Endothelial cell of umbilical vein (primary cell): Measurements from ENCODE around the gene GLDC. TPM values are rescaled to one million over a fixed set of nuclear protein-coding genes. Genes with fewer than 3 reads are reported as not detected.

Experiments
- BruUV-seq: library from RNA; stranded (reverse); fragments of 400-500 nt; replicated peaks from 2 replicates; lab custom pipeline; 2021; lab: Mats Ljungman, UMichigan
- CTCF ChIA-PET: fragments of 300-600, 350-600 bp; sonication (Branson Sonifier 250); formaldehyde crosslinking; loops from one replicate; lab custom pipeline; 2021; ENCODE audit warnings: antibody characterized with exemption, inconsistent platforms; lab: Charles Lee
- POLR2A ChIA-PET: fragments of 300-600, 350-600 bp; sonication (Branson Sonifier 250); formaldehyde crosslinking; loops from one replicate; lab custom pipeline; 2021; ENCODE audit warnings: antibody characterized with exemption, inconsistent platforms; lab: Charles Lee
- DNase-seq: peaks from one replicate; pipeline ENCODE4 v3.0.0-alpha.2; 2011; ENCODE audit warnings: low read depth, low spot score
- FAIRE-seq: peaks from 2 replicates; lab custom pipeline; 2011; peaks lifted over from hg19 to GRCh38; lab: Jason Lieb, UNC
- H2AFZ ChIP-seq: 2 replicates; pipeline ENCODE4 v1.6.0; 2012; ENCODE audit warnings: low read depth, low read length, control low read depth, inconsistent platforms
- H3K27ac ChIP-seq: 2 replicates; pipeline ENCODE4 v1.5.1; 2011; ENCODE audit warnings: low read depth, mild to moderate bottlenecking, control low read depth, low read length, moderate library complexity; ENCODE audit not compliant: insufficient read depth
- H3K27me3 ChIP-seq, 2 experiments: 2 replicates each; pipeline versions ENCODE4 v1.6.0 to v1.6.1; 2011; ENCODE audit warnings: low read length in 2 of 2, mixed read lengths in 1 of 2; ENCODE audit not compliant: control insufficient read depth in 2 of 2, insufficient read depth in 2 of 2
- H3K36me3 ChIP-seq, 2 experiments: 2 replicates in 1 of 2; 3 replicates in 1 of 2; pipeline ENCODE4 v1.5.1; 2011; ENCODE audit warnings: low read length in 2 of 2, mild to moderate bottlenecking in 1 of 2, moderate library complexity in 1 of 2; ENCODE audit not compliant: control insufficient read depth in 2 of 2, insufficient read depth in 2 of 2; ENCODE audit errors: extremely low read depth in 1 of 2
- H3K4me1 ChIP-seq: 3 replicates; pipeline ENCODE4 v1.5.1; 2011; ENCODE audit warnings: mild to moderate bottlenecking, low read length; ENCODE audit not compliant: control insufficient read depth, insufficient read depth; ENCODE audit errors: extremely low read depth
- H3K4me2 ChIP-seq: 2 replicates; pipeline ENCODE4 v1.6.1; 2011; ENCODE audit warnings: low read length, control low read depth, mixed read lengths; ENCODE audit not compliant: insufficient read depth
- H3K4me3 ChIP-seq, 3 experiments: fragments of 200-600 bp in 1 of 3; sonication (generic), shearing (Covaris generic) in 1 of 3; replicated peaks in 1 of 3; 2 replicates each; pipeline ENCODE4 v1.5.1; 2011 to 2016; ENCODE audit warnings: control low read depth in 3 of 3, low read length in 3 of 3, mild to moderate bottlenecking in 2 of 3, inconsistent platforms in 1 of 3, low read depth in 1 of 3, moderate library complexity in 1 of 3; ENCODE audit not compliant: insufficient read depth in 1 of 3
- H3K79me2 ChIP-seq: 2 replicates; pipeline ENCODE4 v1.6.0; 2012; ENCODE audit warnings: low read length, inconsistent platforms; ENCODE audit not compliant: control insufficient read depth, insufficient read depth
- H3K9ac ChIP-seq: replicated peaks from 2 replicates; pipeline ENCODE3; 2011; ENCODE audit warnings: low read length, control low read depth; ENCODE audit not compliant: insufficient read depth; ENCODE audit errors: extremely low read depth
- H3K9me1 ChIP-seq: replicated peaks from 3 replicates; pipeline ENCODE4 v1.6.0; 2011; ENCODE audit warnings: mild to moderate bottlenecking, low read length; ENCODE audit not compliant: control insufficient read depth, insufficient read depth; ENCODE audit errors: extremely low read depth
- H3K9me3 ChIP-seq: replicated peaks from 2 replicates; pipeline ENCODE4 v1.5.1; 2012; ENCODE audit warnings: low read length, inconsistent platforms; ENCODE audit not compliant: control insufficient read depth, insufficient read depth
- H4K20me1 ChIP-seq: replicated peaks from 2 replicates; pipeline ENCODE3; 2011; ENCODE audit warnings: mild to moderate bottlenecking, low read length; ENCODE audit not compliant: control insufficient read depth, insufficient read depth; ENCODE audit errors: extremely low read depth
- CTCF ChIP-seq, 2 donors: IDR thresholded peaks; 1 replicate in 1 of 2; 2 replicates in 1 of 2; pipeline ENCODE4 v1.5.1; 2011; ENCODE audit warnings: low read length in 2 of 2, mild to moderate bottlenecking in 2 of 2, moderate library complexity in 2 of 2, control low read depth in 1 of 2, inconsistent platforms in 1 of 2, low read depth in 1 of 2; ENCODE audit not compliant: insufficient read depth in 1 of 2; ENCODE audit errors: extremely low read depth in 1 of 2
- EZH2 ChIP-seq: IDR thresholded peaks from 2 replicates; pipeline ENCODE4 v1.6.1; 2012; ENCODE audit warnings: borderline replicate concordance, low read depth, mild to moderate bottlenecking, moderate library complexity, low read length, inconsistent platforms; ENCODE audit not compliant: severe bottlenecking
- FOS ChIP-seq: IDR thresholded peaks from 2 replicates; pipeline ENCODE4 v1.6.1; 2011; ENCODE audit warnings: mild to moderate bottlenecking, low read length, moderate library complexity, borderline replicate concordance; ENCODE audit not compliant: insufficient read depth
- GATA2 ChIP-seq: IDR thresholded peaks from 2 replicates; pipeline ENCODE4 v1.7.0; 2011; ENCODE audit warnings: low read depth, mild to moderate bottlenecking, moderate library complexity, mixed read lengths, low read length; ENCODE audit not compliant: insufficient read length, insufficient read depth
- JUN ChIP-seq: IDR thresholded peaks from 2 replicates; pipeline ENCODE4 v1.6.1; 2011; ENCODE audit warnings: borderline replicate concordance, low read depth; ENCODE audit not compliant: insufficient read length, insufficient read depth
- MAX ChIP-seq: IDR thresholded peaks from 2 replicates; pipeline ENCODE4 v1.6.1; 2011; ENCODE audit not compliant: insufficient read depth, insufficient read length
- MYC ChIP-seq: IDR thresholded peaks from one replicate; pipeline ENCODE4 v1.6.1; 2011; ENCODE audit warnings: mild to moderate bottlenecking, low read depth, low read length
- POLR2A ChIP-seq: IDR thresholded peaks from 2 replicates; pipeline ENCODE4 v1.6.1; 2012; ENCODE audit warnings: low read depth, mild to moderate bottlenecking, control low read depth, low read length
- POLR2AphosphoS5 ChIP-seq: IDR thresholded peaks from 2 replicates; pipeline ENCODE4 v1.6.1; 2012; ENCODE audit warnings: low read depth, mild to moderate bottlenecking, control low read depth, low read length, moderate library complexity; ENCODE audit not compliant: insufficient read depth
- dilution Hi-C: fragments of 300-500 bp; cut with MboI; formaldehyde crosslinking; loops from one replicate; pipeline ENCODE4 v1.15.0; 2019; ENCODE audit warnings: low sequenced_read_pairs; ENCODE audit not compliant: extremely low pct_ligation_motif_present
- intact Hi-C: fragments of 100-400 bp; cut with micrococcal nuclease; formaldehyde crosslinking; loops from one replicate; pipeline ENCODE4 v1.10.0; 2022
- polyA plus RNA-seq, 4 experiments: library from polyadenylated mRNA; depleted of rRNA in 3 of 4; stranded (reverse) in 3 of 4; unstranded in 1 of 4; fragments of >200 nt; gene quantifications; 2 replicates each; pipeline versions ENCODE4 v1.2.1 to v1.2.3, GENCODE V29; 2011 to 2012; ENCODE audit warnings: missing spikeins in 1 of 4
- total RNA-seq: library from RNA; stranded (reverse); gene quantifications from 2 replicates; pipeline ENCODE4 v1.2.3, GENCODE V29; 2021

The GLDC gene
- total and polyA plus RNA-seq, 2 donors (not counting 3 experiments of a cell fraction or from before 2014, with no cell fraction given): 1.8 to 2.6 TPM

- peak; percentile 92 for DNase-seq
- no peak for FAIRE-seq
- Histone ChIP-seq H3K36me3 (no peaks in the 10 kb centered on the region), H4K20me1 (no peaks in the 10 kb centered on the region), H3K79me2 (no peaks in the 10 kb centered on the region), H3K9ac (peak overlapping the region; percentile 92), H3K27ac (peak overlapping the region; percentile 99), H3K4me1 (peaks cover 42% of the 10 kb centered on the region), H3K9me1 (no peaks in the 10 kb centered on the region), H3K4me2 (peak overlapping the region; percentile 94), H3K4me3 (peak overlapping the region in 1 of 3 experiments; percentile 58), H3K27me3 (no peaks in the 10 kb centered on the region), H2AFZ (no peak overlapping the region), H3K9me3 (no peaks in the 10 kb centered on the region)
- TF ChIP-seq MAX (no peak), POLR2AphosphoS5 (peak; percentile 70), FOS (no peak), POLR2A (peak; percentile 19), CTCF (IDR thresholded peaks at IDR 0.05; ENCODE audit: extremely low read depth in 1 of 2, insufficient read depth in 1 of 2, low read depth in 1 of 2, low read length in 2 of 2) (peak in 1 of 2 donors; percentile 45), MYC (no peak), EZH2 (no peak), JUN (no peak), GATA2 (no peak)
- ChIA-PET POLR2A (interaction anchor here (1.4 to 1.6 kb wide), 2 partner anchors 10 to 15 kb away, joined by 4 to 9 read pairs; no protein-coding TSS in a partner anchor), CTCF (interaction anchor here (0.9 to 2.8 kb wide), 11 partner anchors 9 to 197 kb away, joined by 3 to 46 read pairs (median 7); no protein-coding TSS in a partner anchor)
- BruUV-seq: TSS peak; percentile 94
- dilution Hi-C loops: no loop called here
- intact Hi-C loops: loop anchor here (1.0 to 5.0 kb wide), 3 partner anchors 14 to 405 kb away; partner anchors contain the start of gene UHRF2
Measured at GRCh38 chr9:6552033-6552432, 93.5 kb downstream of the GLDC start.
